Gastrocnemius medialis (tissue), 4 donors: ENCODE measurements around the gene CPEB1.

ENCODE experiments used
- POLR2A ChIP-seq, 2 donors: fragments of 450-650 bp; IDR thresholded peaks; one replicate each; pipeline ENCODE4 v1.6.1; 2017; ENCODE audit warnings: antibody characterized with exemption in 2 of 2, mild to moderate bottlenecking in 2 of 2, moderate library complexity in 2 of 2
- TF ChIP-seq, protein P1 (sequence below), 5 experiments: fragments of 450-650 bp in 3 of 5; fragments of 200-600 bp in 2 of 5; sonication (generic) in 2 of 5; IDR thresholded peaks in 4 of 5; conservative IDR thresholded peaks in 1 of 5; 1 replicate in 4 of 5; 2 replicates in 1 of 5; pipeline ENCODE4 v1.5.1; 2016 to 2019; ENCODE audit warnings: antibody characterized with exemption in 5 of 5, mild to moderate bottlenecking in 3 of 5, moderate library complexity in 3 of 5

DNA sequence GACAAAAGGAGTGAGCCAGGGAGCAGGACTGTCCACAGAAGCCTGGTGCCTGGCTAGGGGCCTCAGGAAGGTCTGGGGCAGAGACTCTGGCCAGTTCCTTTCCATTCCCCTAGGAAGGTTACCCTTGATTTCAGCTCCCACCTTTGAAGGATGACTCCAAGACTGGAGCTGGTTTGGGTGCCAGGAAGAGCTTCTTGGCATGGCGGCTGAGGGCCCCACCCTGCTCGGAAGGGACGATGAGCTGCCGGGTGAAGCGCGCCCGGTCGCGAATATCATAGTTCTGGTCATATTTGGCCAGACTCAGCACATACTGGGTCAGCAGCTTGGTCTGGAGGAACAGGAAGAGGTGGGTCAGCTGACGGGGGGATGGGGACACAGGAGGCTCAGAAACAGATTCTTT is 19.4 kb upstream of the CPEB1 start:
- TF ChIP-seq, protein P1, sequence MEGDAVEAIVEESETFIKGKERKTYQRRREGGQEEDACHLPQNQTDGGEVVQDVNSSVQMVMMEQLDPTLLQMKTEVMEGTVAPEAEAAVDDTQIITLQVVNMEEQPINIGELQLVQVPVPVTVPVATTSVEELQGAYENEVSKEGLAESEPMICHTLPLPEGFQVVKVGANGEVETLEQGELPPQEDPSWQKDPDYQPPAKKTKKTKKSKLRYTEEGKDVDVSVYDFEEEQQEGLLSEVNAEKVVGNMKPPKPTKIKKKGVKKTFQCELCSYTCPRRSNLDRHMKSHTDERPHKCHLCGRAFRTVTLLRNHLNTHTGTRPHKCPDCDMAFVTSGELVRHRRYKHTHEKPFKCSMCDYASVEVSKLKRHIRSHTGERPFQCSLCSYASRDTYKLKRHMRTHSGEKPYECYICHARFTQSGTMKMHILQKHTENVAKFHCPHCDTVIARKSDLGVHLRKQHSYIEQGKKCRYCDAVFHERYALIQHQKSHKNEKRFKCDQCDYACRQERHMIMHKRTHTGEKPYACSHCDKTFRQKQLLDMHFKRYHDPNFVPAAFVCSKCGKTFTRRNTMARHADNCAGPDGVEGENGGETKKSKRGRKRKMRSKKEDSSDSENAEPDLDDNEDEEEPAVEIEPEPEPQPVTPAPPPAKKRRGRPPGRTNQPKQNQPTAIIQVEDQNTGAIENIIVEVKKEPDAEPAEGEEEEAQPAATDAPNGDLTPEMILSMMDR (IDR thresholded peaks at IDR 0.05 in 4 of 5, conservative IDR thresholded peaks at IDR 0.05 in 1 of 5) = no peak
- TF ChIP-seq POLR2A (IDR thresholded peaks at IDR 0.05) = no peak
